H1 (cell line): Measurements from ENCODE around the gene RASEF. TPM values are rescaled to one million over a fixed set of nuclear protein-coding genes. Genes with fewer than 3 reads are reported as not detected.

Experiments
- CTCF ChIA-PET: fragments of 300-600 bp; sonication (Branson Sonifier 250); formaldehyde crosslinking; loops from one replicate; lab custom pipeline; 2021; ENCODE audit not compliant: partially characterized antibody; lab: Charles Lee
- POLR2A ChIA-PET: fragments of 300-600 bp; sonication (Branson Sonifier 250); formaldehyde crosslinking; loops from one replicate; lab custom pipeline; 2021; ENCODE audit warnings: inconsistent platforms; ENCODE audit not compliant: partially characterized antibody; lab: Charles Lee
- DNase-seq, 2 experiments: peaks; one replicate each; pipeline versions ENCODE4 v3.0.0 to v3.0.0-alpha.2; 2010 to 2022; ENCODE audit warnings: low spot score in 2 of 2, low read depth in 1 of 2, mixed read lengths in 1 of 2
- FAIRE-seq: peaks from 2 replicates; lab custom pipeline; 2011; peaks lifted over from hg19 to GRCh38; lab: Jason Lieb, UNC
- H2AFZ ChIP-seq: 2 replicates; pipeline ENCODE4 v1.8.1; 2012; ENCODE audit warnings: low read length, inconsistent platforms
- H2AK5ac ChIP-seq: 2 replicates; pipeline ENCODE4 v1.6.1; 2013; ENCODE audit warnings: low read depth, low read length
- H2BK120ac ChIP-seq: replicated peaks from 2 replicates; pipeline ENCODE3; 2013; ENCODE audit warnings: low read depth, low read length, inconsistent platforms
- H2BK12ac ChIP-seq: 2 replicates; pipeline ENCODE4 v1.6.1; 2013; ENCODE audit warnings: low read depth, low read length
- H2BK15ac ChIP-seq: 2 replicates; pipeline ENCODE4 v1.6.1; 2013; ENCODE audit warnings: low read length
- H2BK20ac ChIP-seq: 2 replicates; pipeline ENCODE4 v1.6.1; 2013; ENCODE audit warnings: low read length
- H2BK5ac ChIP-seq: 2 replicates; pipeline ENCODE4 v1.6.1; 2013; ENCODE audit warnings: low read depth, low read length
- H3K14ac ChIP-seq: 2 replicates; pipeline ENCODE4 v1.6.1; 2013; ENCODE audit warnings: inconsistent platforms; ENCODE audit not compliant: insufficient read length
- H3K18ac ChIP-seq: 2 replicates; pipeline ENCODE4 v1.6.1; 2013; ENCODE audit warnings: low read length; ENCODE audit errors: extremely low read depth
- H3K23ac ChIP-seq: 2 replicates; pipeline ENCODE4 v1.6.1; 2013; ENCODE audit warnings: inconsistent platforms; ENCODE audit not compliant: insufficient read length
- H3K23me2 ChIP-seq: 2 replicates; pipeline ENCODE4 v1.6.1; 2013; ENCODE audit warnings: low read depth, low read length
- H3K27ac ChIP-seq: 2 replicates; pipeline ENCODE4 v1.6.1; 2011; ENCODE audit warnings: low read depth, low read length, inconsistent platforms
- H3K27me3 ChIP-seq, 4 experiments: replicated peaks in 1 of 4; 1 replicate in 1 of 4; 2 replicates in 3 of 4; pipeline versions ENCODE4 v1.6.1 to v1.8.1; 2011 to 2013; ENCODE audit warnings: low read length in 3 of 4, mild to moderate bottlenecking in 3 of 4, inconsistent platforms in 2 of 4, mixed read lengths in 2 of 4, moderate library complexity in 1 of 4; ENCODE audit not compliant: control insufficient read depth in 3 of 4, insufficient read depth in 3 of 4; ENCODE audit errors: extremely low read depth in 1 of 4
- H3K36me3 ChIP-seq, 4 experiments: 2 replicates each; pipeline versions ENCODE4 v1.6.1 to v1.8.1; 2011 to 2013; ENCODE audit warnings: mild to moderate bottlenecking in 4 of 4, low read length in 3 of 4, moderate library complexity in 2 of 4, control low read depth in 1 of 4, inconsistent platforms in 1 of 4; ENCODE audit not compliant: insufficient read depth in 4 of 4, control insufficient read depth in 2 of 4
- H3K4ac ChIP-seq: replicated peaks from 2 replicates; pipeline ENCODE3; 2013; ENCODE audit warnings: low read length, low read depth, mixed read lengths, inconsistent platforms; ENCODE audit not compliant: insufficient read length
- H3K4me1 ChIP-seq, 4 experiments: replicated peaks in 1 of 4; 1 replicate in 1 of 4; 2 replicates in 3 of 4; pipeline versions ENCODE4 v1.6.1 to v1.8.1; 2011 to 2013; ENCODE audit warnings: low read length in 3 of 4, inconsistent platforms in 2 of 4, mixed read lengths in 1 of 4; ENCODE audit not compliant: insufficient read depth in 4 of 4, control insufficient read depth in 3 of 4
- H3K4me2 ChIP-seq, 2 experiments: 2 replicates each; pipeline versions ENCODE4 v1.6.1 to v1.8.1; 2011 to 2013; ENCODE audit warnings: low read depth in 2 of 2, low read length in 2 of 2, control low read depth in 1 of 2, inconsistent platforms in 1 of 2, mild to moderate bottlenecking in 1 of 2; ENCODE audit not compliant: insufficient read depth in 1 of 2
- H3K4me3 ChIP-seq, 4 experiments: fragments of 200-600, 300-600 bp in 1 of 4; sonication (generic), shearing (Covaris generic), sonication (Bioruptor Twin) in 1 of 4; 2 replicates each; pipeline versions ENCODE4 v1.5.1 to v1.8.1; 2011 to 2016; ENCODE audit warnings: low read length in 4 of 4, low read depth in 3 of 4, control low read depth in 2 of 4, inconsistent platforms in 2 of 4, mild to moderate bottlenecking in 2 of 4, mixed read lengths in 1 of 4, moderate library complexity in 1 of 4; ENCODE audit not compliant: insufficient read depth in 2 of 4; ENCODE audit errors: extremely low read depth in 1 of 4
- H3K56ac ChIP-seq: replicated peaks from 2 replicates; pipeline ENCODE3; 2013; ENCODE audit warnings: low read depth, mild to moderate bottlenecking, mixed read lengths, low read length, inconsistent platforms; ENCODE audit not compliant: insufficient read length
- H3K79me1 ChIP-seq: 2 replicates; pipeline ENCODE4 v1.6.1; 2013; ENCODE audit warnings: low read depth, low read length, control low read depth
- H3K79me2 ChIP-seq, 2 experiments: 2 replicates each; pipeline versions ENCODE4 v1.6.1 to v1.8.1; 2012 to 2013; ENCODE audit warnings: low read length in 2 of 2, mild to moderate bottlenecking in 2 of 2, inconsistent platforms in 1 of 2; ENCODE audit not compliant: insufficient read depth in 2 of 2, control insufficient read depth in 1 of 2
- H3K9ac ChIP-seq, 4 experiments: replicated peaks in 1 of 4; 1 replicate in 1 of 4; 2 replicates in 3 of 4; pipeline versions ENCODE4 v1.6.1 to v1.8.1; 2011 to 2013; ENCODE audit warnings: low read depth in 3 of 4, low read length in 3 of 4, control low read depth in 2 of 4, mild to moderate bottlenecking in 2 of 4, moderate library complexity in 2 of 4, inconsistent platforms in 1 of 4; ENCODE audit errors: extremely low read depth in 1 of 4
- H3K9me3 ChIP-seq, 2 experiments: 2 replicates each; pipeline versions ENCODE4 v1.6.1 to v1.8.1; 2012 to 2013; ENCODE audit warnings: mild to moderate bottlenecking in 2 of 2, moderate library complexity in 2 of 2, control low read depth in 1 of 2, inconsistent platforms in 1 of 2, low read depth in 1 of 2, low read length in 1 of 2, mixed read lengths in 1 of 2; ENCODE audit not compliant: insufficient read depth in 2 of 2
- H4K20me1 ChIP-seq, 2 experiments: replicated peaks in 1 of 2; 2 replicates each; pipeline versions ENCODE3 to v1.8.1; 2011 to 2013; ENCODE audit warnings: inconsistent platforms in 2 of 2, low read length in 2 of 2, mild to moderate bottlenecking in 1 of 2; ENCODE audit not compliant: insufficient read depth in 2 of 2, control insufficient read depth in 1 of 2
- H4K5ac ChIP-seq: 2 replicates; pipeline ENCODE4 v1.6.1; 2013; ENCODE audit warnings: low read length, low read depth, mixed read lengths, inconsistent platforms; ENCODE audit not compliant: insufficient read length
- H4K8ac ChIP-seq: 2 replicates; pipeline ENCODE4 v1.8.0; 2013; ENCODE audit warnings: mild to moderate bottlenecking, moderate library complexity, low read length, inconsistent platforms; ENCODE audit not compliant: insufficient read depth; ENCODE audit errors: extremely low read depth
- H4K91ac ChIP-seq: replicated peaks from 2 replicates; pipeline ENCODE3; 2013; ENCODE audit warnings: low read length, mixed read lengths, inconsistent platforms; ENCODE audit not compliant: insufficient read length
- BACH1 ChIP-seq: IDR thresholded peaks from 2 replicates; pipeline ENCODE4 v1.6.1; 2012; ENCODE audit warnings: low read length, improper control_type of control experiment
- EZH2 ChIP-seq: fragments of 200-600 bp; sonication (generic); IDR thresholded peaks from 2 replicates; pipeline ENCODE4 v1.7.1; 2012; ENCODE audit warnings: low read depth, mild to moderate bottlenecking, moderate library complexity, low read length, inconsistent platforms; ENCODE audit not compliant: severe bottlenecking
- JUN ChIP-seq: IDR thresholded peaks from 2 replicates; pipeline ENCODE4 v1.6.1; 2011; ENCODE audit warnings: low read depth, mild to moderate bottlenecking, improper control_type of control experiment, low read length
- POLR2AphosphoS5 ChIP-seq: IDR thresholded peaks from 2 replicates; pipeline ENCODE4 v1.6.1; 2011; ENCODE audit warnings: low read depth, low read length
- SP2 ChIP-seq: IDR thresholded peaks from 2 replicates; pipeline ENCODE4 v1.6.1; 2012; ENCODE audit warnings: mild to moderate bottlenecking, low read length, inconsistent platforms
- TCF12 ChIP-seq: IDR thresholded peaks from 2 replicates; pipeline ENCODE4 v1.6.1; 2011; ENCODE audit warnings: low read depth, mild to moderate bottlenecking, low read length
- YY1 ChIP-seq: IDR thresholded peaks from 2 replicates; pipeline ENCODE4 v1.6.1; 2011; ENCODE audit warnings: low read depth, mild to moderate bottlenecking, low read length
- ZNF274 ChIP-seq: IDR thresholded peaks from 2 replicates; pipeline ENCODE4 v1.7.0; 2012; ENCODE audit warnings: low read length, borderline replicate concordance; ENCODE audit errors: extremely low read depth
- WGBS, 2 experiments: shearing (Covaris generic) in 1 of 2; methylation state at CpG; one replicate each; pipeline versions ENCODE4 v1.1.6 to v1.1.7; 2013 to 2015; ENCODE audit warnings: low lambda C conversion rate in 2 of 2, mixed read lengths in 2 of 2, inconsistent platforms in 1 of 2, low coverage in 1 of 2, missing lambda C conversion rate in 1 of 2; ENCODE audit not compliant: insufficient replicate concordance in 2 of 2, insufficient coverage in 1 of 2, insufficient read length in 1 of 2; ENCODE audit errors: extremely low coverage in 1 of 2, missing lambda C conversion rate in 1 of 2; 5-methylcytosine and 5-hydroxymethylcytosine counted together
- polyA plus RNA-seq, 7 experiments: library from polyadenylated mRNA; depleted of rRNA in 3 of 7; stranded (reverse) in 5 of 7; unstranded in 2 of 7; fragments of >200 nt in 5 of 7; fragments of 200-250 nt in 2 of 7; gene quantifications; 1 replicate in 5 of 7; 2 replicates in 1 of 7; 4 replicates in 1 of 7; pipeline versions ENCODE4 v1.2.1 to v1.2.3, GENCODE V29; 2011 to 2013; ENCODE audit warnings: missing spikeins in 2 of 7, mixed read lengths in 2 of 7
- total RNA-seq: library from RNA; stranded (reverse); fragmentation: NEBNext Ultra II Directional; extraction: Animal tissue kit (Norgen Biotek cat#: 25700); gene quantifications from 2 replicates; pipeline ENCODE4 v1.2.1, GENCODE V29; 2021

The RASEF gene
- total and polyA plus RNA-seq, 2 of the 8 experiments (the other 6 are each of a cell fraction or from before 2014, with no cell fraction given): 1.1 to 4.6 TPM

DNA sequence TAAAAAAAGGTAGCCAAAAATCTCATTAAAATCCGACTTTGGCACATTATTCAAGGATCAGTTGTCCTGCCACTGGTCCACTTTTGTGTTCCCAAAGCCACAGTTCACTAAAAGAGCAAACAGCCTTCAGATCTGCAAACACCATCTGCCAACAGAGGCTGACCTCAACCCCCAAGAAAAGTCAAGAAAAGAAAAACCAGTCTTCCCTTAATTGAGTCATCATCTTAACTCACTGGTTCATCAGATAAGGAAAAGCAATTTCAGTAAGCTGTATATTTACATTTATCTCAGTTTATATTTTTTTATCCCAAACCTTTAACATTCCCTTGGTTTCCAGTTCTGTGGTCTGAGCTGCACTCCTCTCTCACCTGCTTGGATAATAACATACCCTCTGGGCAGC is 21.2 kb downstream of the RASEF start:
- no peak for DNase-seq
- no peak overlapping the region for H3K23ac ChIP-seq
- no peaks in the 10 kb centered on the region for H3K79me1 ChIP-seq
- no peak overlapping the region for H3K56ac ChIP-seq
- no peaks in the 10 kb centered on the region for H3K79me2 ChIP-seq
- H2BK20ac ChIP-seq: no peak overlapping the region
- 79% methylated on average over 1 of the region's 1 CpG; no CpG with 5 or more reads in 1 of the 2 experiments for WGBS, 2 experiments
- no peak overlapping the region for H4K5ac ChIP-seq
- peaks cover 0 to 6% of the 10 kb centered on the region in 2 experiments; a peak in 1 of 4 replicates for H3K9me3 ChIP-seq
- H3K9ac ChIP-seq: no peak overlapping the region
- H3K14ac ChIP-seq: no peak overlapping the region
- no peaks in the 10 kb centered on the region for H3K23me2 ChIP-seq
- H3K4me1 ChIP-seq: no peaks in the 10 kb centered on the region
- H4K8ac ChIP-seq: no peak overlapping the region
- TF ChIP-seq POLR2AphosphoS5 (no peak), TCF12 (no peak), YY1 (no peak), BACH1 (no peak), EZH2 (no peak), JUN (no peak), ZNF274 (no peak), SP2 (no peak)
- H4K20me1 ChIP-seq: no peaks in the 10 kb centered on the region
- H3K27me3 ChIP-seq: no peaks in the 10 kb centered on the region
- no peak overlapping the region for H2BK120ac ChIP-seq
- H3K27ac ChIP-seq: no peak overlapping the region
- H3K36me3 ChIP-seq: no peaks in the 10 kb centered on the region
- ChIA-PET POLR2A (no interaction called here), CTCF (no interaction called here)
- no peak for FAIRE-seq
- no peak overlapping the region for H3K18ac ChIP-seq
- H2BK5ac ChIP-seq: no peak overlapping the region
- H3K4me2 ChIP-seq: no peak overlapping the region
- no peak overlapping the region for H2AK5ac ChIP-seq
- H4K91ac ChIP-seq: no peak overlapping the region
- H2BK15ac ChIP-seq: no peak overlapping the region
- H3K4me3 ChIP-seq: no peak overlapping the region
- H2AFZ ChIP-seq: no peak overlapping the region
- no peak overlapping the region for H3K4ac ChIP-seq
- H2BK12ac ChIP-seq: no peak overlapping the region
